IPS DF 19.7 (cell line): Measurements from ENCODE around the gene CDH13.

ENCODE experiments used
- DNase-seq: peaks from one replicate; pipeline ENCODE4 v3.0.0-alpha.2; 2013; ENCODE audit warnings: low read depth, low spot score

Gene CDH13

GRCh38 chr16:83552930-83553329 is 926.2 kb downstream of the CDH13 start:
- DNase-seq: no peak

GRCh38 chr16:83554096-83554495 is 927.3 kb downstream of the CDH13 start:
- DNase-seq: no peak

GRCh38 chr16:83554540-83554939 is 927.8 kb downstream of the CDH13 start:
- DNase-seq: no peak

- DNase-seq: no peak
Observed at GRCh38 chr16:83561876-83562275, 935.1 kb downstream of the CDH13 start.

GRCh38 chr16:83568345-83568744 is 941.6 kb downstream of the CDH13 start:
- no peak for DNase-seq

GRCh38 chr16:83574388-83574787 is 947.6 kb downstream of the CDH13 start:
- peak; percentile 65 for DNase-seq

- DNase-seq: no peak
Observed at GRCh38 chr16:83577078-83577745, 950.4 kb downstream of the CDH13 start.

GRCh38 chr16:83578171-83578570 is 951.4 kb downstream of the CDH13 start:
- no peak for DNase-seq

- no peak for DNase-seq
Observed at GRCh38 chr16:83579027-83579426, 952.3 kb downstream of the CDH13 start.

- no peak for DNase-seq
Observed at GRCh38 chr16:83579436-83579835, 952.7 kb downstream of the CDH13 start.

- no peak for DNase-seq
Observed at GRCh38 chr16:83581082-83581481, 954.3 kb downstream of the CDH13 start.

- no peak for DNase-seq
Observed at GRCh38 chr16:83581994-83582747, 955.4 kb downstream of the CDH13 start.

- no peak for DNase-seq
Observed at GRCh38 chr16:83586036-83586435, 959.3 kb downstream of the CDH13 start.

- DNase-seq: no peak
Observed at GRCh38 chr16:83586461-83587200, 959.9 kb downstream of the CDH13 start.

- DNase-seq: no peak
Observed at GRCh38 chr16:83587201-83587600, 960.4 kb downstream of the CDH13 start.

- no peak for DNase-seq
Observed at GRCh38 chr16:83588070-83588469, 961.3 kb downstream of the CDH13 start.

GRCh38 chr16:83589576-83589975 is 962.8 kb downstream of the CDH13 start:
- DNase-seq: no peak

- no peak for DNase-seq
Observed at GRCh38 chr16:83592778-83593177, 966.0 kb downstream of the CDH13 start.

GRCh38 chr16:83599789-83600462 is 973.2 kb downstream of the CDH13 start:
- DNase-seq: no peak

GRCh38 chr16:83602761-83603722 is 976.3 kb downstream of the CDH13 start:
- no peak for DNase-seq
